ENCODE data around the gene TAGLN3.
"Not testable (repeated sequence)": the region's sequence is repeated elsewhere in the genome, so short reads cannot be mapped to it uniquely, and the experiment has no call there.

The TAGLN3 gene

GRCh38 chr3:112011376-112011940, 12.7 kb downstream of the TAGLN3 start:
- no peak for DNase-seq

- DNase-seq = no peak
Measured at GRCh38 chr3:112012205-112012992, 13.7 kb downstream of the TAGLN3 start.

GRCh38 chr3:112013058-112013783, 14.5 kb downstream of the TAGLN3 start:
- DNase-seq = no peak

- DNase-seq = no peak
Measured at GRCh38 chr3:112013784-112014143, 15.0 kb downstream of the TAGLN3 start.

- DNase-seq = no peak
Measured at GRCh38 chr3:112017091-112017490, 18.4 kb downstream of the TAGLN3 start.

- no peak for DNase-seq
Measured at GRCh38 chr3:112018712-112019111, 20.0 kb downstream of the TAGLN3 start.

- no peak for DNase-seq
Measured at GRCh38 chr3:112019716-112020115, 21.0 kb downstream of the TAGLN3 start.

GRCh38 chr3:112020674-112021085, 22.0 kb downstream of the TAGLN3 start:
- no peak for DNase-seq

- DNase-seq = no peak
Measured at GRCh38 chr3:112027142-112027541, 28.4 kb downstream of the TAGLN3 start.

GRCh38 chr3:112027826-112028225, 29.1 kb downstream of the TAGLN3 start:
- peak; percentile 72 for DNase-seq

- DNase-seq = no peak
Measured at GRCh38 chr3:112030901-112031300, 32.2 kb downstream of the TAGLN3 start.

GRCh38 chr3:112032098-112032731, 33.5 kb downstream of the TAGLN3 start:
- peak; percentile 80 for DNase-seq

GRCh38 chr3:112034436-112034835, 35.7 kb downstream of the TAGLN3 start, which contains the start of gene TMPRSS7:
Gene TMPRSS7, plus strand, starts transcription at chr3:112034736. Its CDS starts 110 bp downstream, at chr3:112034846.
- DNase-seq = no peak

GRCh38 chr3:112035241-112035640, 36.5 kb downstream of the TAGLN3 start:
- DNase-seq = no peak

GRCh38 chr3:112037194-112037593, 38.5 kb downstream of the TAGLN3 start:
- DNase-seq = not testable (repeated sequence)

GRCh38 chr3:112038863-112039262, 40.1 kb downstream of the TAGLN3 start:
- DNase-seq = no peak

GRCh38 chr3:112041321-112041720, 42.6 kb downstream of the TAGLN3 start:
- no peak for DNase-seq

GRCh38 chr3:112042842-112043280, 44.1 kb downstream of the TAGLN3 start:
- DNase-seq = peak; percentile 72

- DNase-seq = peak; percentile 92
Measured at GRCh38 chr3:112043621-112044201, 45.0 kb downstream of the TAGLN3 start.

- no peak for DNase-seq
Measured at GRCh38 chr3:112046599-112046998, 47.9 kb downstream of the TAGLN3 start.

GRCh38 chr3:112047264-112047663, 48.5 kb downstream of the TAGLN3 start:
- DNase-seq = no peak

GRCh38 chr3:112048911-112049310, 50.2 kb downstream of the TAGLN3 start:
- no peak for DNase-seq

- no peak for DNase-seq
Measured at GRCh38 chr3:112053229-112053628, 54.5 kb downstream of the TAGLN3 start.

Measured in DMS79 treated with DMSO at 0.1 percent for 48 hours (cell line).